OCI-LY1 (cell line): Measurements from ENCODE around the gene SLC22A12.

Source experiments
- EZH2 ChIP-seq: fragments of 200-600 bp; sonication (generic), shearing (Covaris generic); IDR thresholded peaks from 2 replicates; pipeline ENCODE4 v1.8.0; 2017; ENCODE audit warnings: borderline replicate concordance, mixed run types, mild to moderate bottlenecking, antibody characterized with exemption, low read length, moderate library complexity, mixed read lengths
- TF ChIP-seq, protein P1 (sequence below): fragments of 200-600 bp; sonication (generic), shearing (Covaris generic); IDR thresholded peaks from 2 replicates; pipeline ENCODE4 v1.5.1; 2017; ENCODE audit warnings: mild to moderate bottlenecking, antibody characterized with exemption, low read length, moderate library complexity, mixed read lengths

DNA sequence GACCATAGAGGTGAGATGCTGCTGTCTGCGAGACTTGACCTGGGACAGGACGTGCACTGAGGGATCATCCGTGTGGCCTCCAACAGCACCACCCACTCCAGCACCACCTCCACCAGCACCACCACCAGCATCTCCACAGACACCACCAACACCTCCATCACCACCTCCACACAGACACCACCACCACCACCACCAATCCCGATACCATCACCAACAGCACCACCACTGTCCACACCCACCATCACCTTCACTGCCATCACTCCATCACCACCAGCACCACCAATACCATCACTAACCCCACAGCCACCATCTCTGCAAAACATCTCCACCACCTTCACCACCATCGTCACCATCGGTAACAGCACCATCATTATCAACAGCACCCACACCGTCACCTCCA lies 26.6 kb upstream of the SLC22A12 start:
- TF ChIP-seq, protein P1, sequence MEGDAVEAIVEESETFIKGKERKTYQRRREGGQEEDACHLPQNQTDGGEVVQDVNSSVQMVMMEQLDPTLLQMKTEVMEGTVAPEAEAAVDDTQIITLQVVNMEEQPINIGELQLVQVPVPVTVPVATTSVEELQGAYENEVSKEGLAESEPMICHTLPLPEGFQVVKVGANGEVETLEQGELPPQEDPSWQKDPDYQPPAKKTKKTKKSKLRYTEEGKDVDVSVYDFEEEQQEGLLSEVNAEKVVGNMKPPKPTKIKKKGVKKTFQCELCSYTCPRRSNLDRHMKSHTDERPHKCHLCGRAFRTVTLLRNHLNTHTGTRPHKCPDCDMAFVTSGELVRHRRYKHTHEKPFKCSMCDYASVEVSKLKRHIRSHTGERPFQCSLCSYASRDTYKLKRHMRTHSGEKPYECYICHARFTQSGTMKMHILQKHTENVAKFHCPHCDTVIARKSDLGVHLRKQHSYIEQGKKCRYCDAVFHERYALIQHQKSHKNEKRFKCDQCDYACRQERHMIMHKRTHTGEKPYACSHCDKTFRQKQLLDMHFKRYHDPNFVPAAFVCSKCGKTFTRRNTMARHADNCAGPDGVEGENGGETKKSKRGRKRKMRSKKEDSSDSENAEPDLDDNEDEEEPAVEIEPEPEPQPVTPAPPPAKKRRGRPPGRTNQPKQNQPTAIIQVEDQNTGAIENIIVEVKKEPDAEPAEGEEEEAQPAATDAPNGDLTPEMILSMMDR, result no peak
- no peak for TF ChIP-seq EZH2
